ENCODE data around the gene ANXA10.

DNA sequence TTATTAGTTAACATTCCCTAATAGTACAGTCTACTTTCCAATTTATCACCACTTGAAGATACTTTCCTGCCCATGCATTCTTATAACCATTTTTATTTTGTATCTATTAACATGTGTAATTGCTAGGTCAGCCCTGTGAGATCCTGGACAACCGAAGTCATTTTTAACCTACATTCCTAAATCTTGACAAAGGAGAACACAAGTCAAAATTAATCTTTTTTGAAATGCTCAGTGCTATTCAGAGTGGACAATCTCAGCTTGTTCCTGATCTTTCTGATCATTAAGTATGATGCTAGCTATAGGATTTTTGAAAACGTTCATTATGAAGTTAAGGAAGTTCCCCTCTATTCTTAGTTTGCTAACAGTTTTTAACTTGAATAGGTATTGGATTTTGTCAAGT, 37.5 kb downstream of the ANXA10 start:
- TF ChIP-seq POLR2AphosphoS5 (IDR thresholded peaks at IDR 0.05; ENCODE audit: low read depth, low read length) (no peak), POLR2A (IDR thresholded peaks at IDR 0.05; ENCODE audit: low read depth, low read length) (no peak), TAF1 (IDR thresholded peaks at IDR 0.05; ENCODE audit: low read depth, low read length) (no peak), SPI1 (IDR thresholded peaks at IDR 0.05; ENCODE audit: low read depth, low read length) (no peak), PAX5 (IDR thresholded peaks at IDR 0.05; ENCODE audit: insufficient read depth, low read length, severe bottlenecking) (no peak)
